ENCODE measurements around the gene USP17L15. TPM values are rescaled to one million over a fixed set of nuclear protein-coding genes. Genes with fewer than 3 reads are reported as not detected.
"Not testable (repeated sequence)": the region's sequence is repeated elsewhere in the genome, so short reads cannot be mapped to it uniquely, and the experiment has no call there.

The USP17L15 gene
- total RNA-seq: not detected

- H3K36me3 ChIP-seq; H3K27me3 ChIP-seq; H3K4me1 ChIP-seq; H3K4me3 ChIP-seq; in situ Hi-C loops (cut with MboI; ENCODE audit: low pct_ligation_motif_present in 1 of 4, low pct_unique_long_range_greater_than_20kb in 1 of 4, low sequenced_read_pairs in 3 of 4); DNase-seq; intact Hi-C loops (cut with DNase I; ENCODE audit: low total_unique reads); H3K27ac ChIP-seq; H3K9me3 ChIP-seq: not testable (repeated sequence)
- WGBS, 2 donors (ENCODE audit: low coverage in 1 of 2): no CpG with 5 or more reads among the region's 15 CpGs
Measured at GRCh38 chr4:9234085-9234484, at the start of gene USP17L15. USP17L15 (plus strand) TSS chr4:9234385; CDS start chr4:9234385, 0 bp downstream.

GRCh38 chr4:9210357-9210756, 23.8 kb upstream of the USP17L15 start, which contains the start of gene USP17L10:
USP17L10 (plus strand) TSS chr4:9210657; CDS start chr4:9210657, 0 bp downstream.
- H3K27me3 ChIP-seq; H3K4me3 ChIP-seq; H3K36me3 ChIP-seq; H3K9me3 ChIP-seq; intact Hi-C loops (cut with DNase I; ENCODE audit: low total_unique reads); H3K27ac ChIP-seq; in situ Hi-C loops (cut with MboI; ENCODE audit: low pct_ligation_motif_present in 1 of 4, low pct_unique_long_range_greater_than_20kb in 1 of 4, low sequenced_read_pairs in 3 of 4); DNase-seq; H3K4me1 ChIP-seq: not testable (repeated sequence)
- WGBS, 2 donors (ENCODE audit: low coverage in 1 of 2): 92% methylated on average over 4 of the region's 13 CpGs; no CpG with 5 or more reads in 1 of the 2 donors

GRCh38 chr4:9214701-9215100, 19.5 kb upstream of the USP17L15 start:
- H3K4me1 ChIP-seq; H3K4me3 ChIP-seq; H3K36me3 ChIP-seq; H3K27me3 ChIP-seq; DNase-seq; H3K27ac ChIP-seq; intact Hi-C loops (cut with DNase I; ENCODE audit: low total_unique reads); H3K9me3 ChIP-seq; in situ Hi-C loops (cut with MboI; ENCODE audit: low pct_ligation_motif_present in 1 of 4, low pct_unique_long_range_greater_than_20kb in 1 of 4, low sequenced_read_pairs in 3 of 4): not testable (repeated sequence)
- WGBS, 2 donors (ENCODE audit: low coverage in 1 of 2): 77 to 81% methylated on average over 6 to 11 of the region's 14 CpGs

GRCh38 chr4:9215105-9215504, 19.1 kb upstream of the USP17L15 start, which contains the start of gene USP17L11:
USP17L11 (plus strand) TSS chr4:9215405; CDS start chr4:9215405, 0 bp downstream.
- H3K36me3 ChIP-seq; intact Hi-C loops (cut with DNase I; ENCODE audit: low total_unique reads); H3K27ac ChIP-seq; DNase-seq; H3K4me3 ChIP-seq; H3K9me3 ChIP-seq; H3K27me3 ChIP-seq; H3K4me1 ChIP-seq; in situ Hi-C loops (cut with MboI; ENCODE audit: low pct_ligation_motif_present in 1 of 4, low pct_unique_long_range_greater_than_20kb in 1 of 4, low sequenced_read_pairs in 3 of 4): not testable (repeated sequence)
- no CpG with 5 or more reads among the region's 14 CpGs for WGBS, 2 donors (ENCODE audit: low coverage in 1 of 2)

- in situ Hi-C loops (cut with MboI; ENCODE audit: low pct_ligation_motif_present in 1 of 4, low pct_unique_long_range_greater_than_20kb in 1 of 4, low sequenced_read_pairs in 3 of 4); H3K4me1 ChIP-seq; H3K36me3 ChIP-seq; H3K27ac ChIP-seq; H3K9me3 ChIP-seq; H3K27me3 ChIP-seq; H3K4me3 ChIP-seq; DNase-seq; intact Hi-C loops (cut with DNase I; ENCODE audit: low total_unique reads): not testable (repeated sequence)
- no CpG with 5 or more reads among the region's 13 CpGs for WGBS, 2 donors (ENCODE audit: low coverage in 1 of 2)
Measured at GRCh38 chr4:9219852-9220251, 14.3 kb upstream of the USP17L15 start, which contains the start of gene USP17L12. USP17L12 (plus strand) TSS chr4:9220152; CDS start chr4:9220152, 0 bp downstream.

GRCh38 chr4:9224596-9224995, 9.6 kb upstream of the USP17L15 start, which contains the start of gene USP17L13:
USP17L13 (plus strand) TSS chr4:9224896; CDS start chr4:9224896, 0 bp downstream.
- in situ Hi-C loops (cut with MboI; ENCODE audit: low pct_ligation_motif_present in 1 of 4, low pct_unique_long_range_greater_than_20kb in 1 of 4, low sequenced_read_pairs in 3 of 4); DNase-seq; intact Hi-C loops (cut with DNase I; ENCODE audit: low total_unique reads): not testable (repeated sequence)

GRCh38 chr4:9230249-9230648, 3.9 kb upstream of the USP17L15 start:
- intact Hi-C loops (cut with DNase I; ENCODE audit: low total_unique reads); H3K9me3 ChIP-seq; H3K36me3 ChIP-seq; H3K27ac ChIP-seq; H3K27me3 ChIP-seq; H3K4me3 ChIP-seq; H3K4me1 ChIP-seq; in situ Hi-C loops (cut with MboI; ENCODE audit: low pct_ligation_motif_present in 1 of 4, low pct_unique_long_range_greater_than_20kb in 1 of 4, low sequenced_read_pairs in 3 of 4): not testable (repeated sequence)
- WGBS, 2 donors (ENCODE audit: low coverage in 1 of 2): 94% methylated on average over 5 of the region's 8 CpGs; no CpG with 5 or more reads in 1 of the 2 donors
- peak; percentile 7 for DNase-seq

More at GRCh38 chr4:9224596-9224995, 9.6 kb upstream of the USP17L15 start, which contains the start of gene USP17L13:
- H3K9me3 ChIP-seq, H3K36me3 ChIP-seq, H3K4me3 ChIP-seq, H3K4me1 ChIP-seq, H3K27ac ChIP-seq, H3K27me3 ChIP-seq: not testable (repeated sequence)
- no CpG with 5 or more reads among the region's 14 CpGs for WGBS, 2 donors (ENCODE audit: low coverage in 1 of 2)

GRCh38 chr4:9238461-9238860, 4.3 kb downstream of the USP17L15 start:
- H3K4me1 ChIP-seq; intact Hi-C loops (cut with DNase I; ENCODE audit: low total_unique reads); H3K36me3 ChIP-seq; H3K4me3 ChIP-seq; H3K9me3 ChIP-seq; DNase-seq; H3K27me3 ChIP-seq; in situ Hi-C loops (cut with MboI; ENCODE audit: low pct_ligation_motif_present in 1 of 4, low pct_unique_long_range_greater_than_20kb in 1 of 4, low sequenced_read_pairs in 3 of 4); H3K27ac ChIP-seq: not testable (repeated sequence)
- 100% methylated on average over 2 of the region's 12 CpGs; no CpG with 5 or more reads in 1 of the 2 donors for WGBS, 2 donors (ENCODE audit: low coverage in 1 of 2)

GRCh38 chr4:9243579-9243978, 9.4 kb downstream of the USP17L15 start, which contains the start of gene USP17L17:
USP17L17 (plus strand) TSS chr4:9243879; CDS start chr4:9243879, 0 bp downstream.
- DNase-seq; H3K4me3 ChIP-seq; in situ Hi-C loops (cut with MboI; ENCODE audit: low pct_ligation_motif_present in 1 of 4, low pct_unique_long_range_greater_than_20kb in 1 of 4, low sequenced_read_pairs in 3 of 4); H3K27me3 ChIP-seq; H3K36me3 ChIP-seq; H3K9me3 ChIP-seq; H3K27ac ChIP-seq; H3K4me1 ChIP-seq; intact Hi-C loops (cut with DNase I; ENCODE audit: low total_unique reads): not testable (repeated sequence)
- WGBS, 2 donors (ENCODE audit: low coverage in 1 of 2): 97 to 98% methylated on average over 5 to 10 of the region's 14 CpGs

GRCh38 chr4:9247953-9248680, 13.9 kb downstream of the USP17L15 start, which contains the start of gene USP17L18:
USP17L18 (plus strand) TSS chr4:9248630; CDS start chr4:9248630, 0 bp downstream.
- intact Hi-C loops (cut with DNase I; ENCODE audit: low total_unique reads); H3K27me3 ChIP-seq; H3K36me3 ChIP-seq; H3K4me1 ChIP-seq; H3K4me3 ChIP-seq; H3K27ac ChIP-seq; H3K9me3 ChIP-seq; in situ Hi-C loops (cut with MboI; ENCODE audit: low pct_ligation_motif_present in 1 of 4, low pct_unique_long_range_greater_than_20kb in 1 of 4, low sequenced_read_pairs in 3 of 4): not testable (repeated sequence)
- WGBS, 2 donors (ENCODE audit: low coverage in 1 of 2): 86 to 92% methylated on average over 10 to 19 of the region's 26 CpGs
- peak; percentile 7 for DNase-seq
